ENCODE measurements around the gene SRRD. TPM values are rescaled to one million over a fixed set of nuclear protein-coding genes. Genes with fewer than 3 reads are reported as not detected.

Gene SRRD
- total and polyA plus RNA-seq, 2 of the 8 experiments (the other 6 are each of a cell fraction or from before 2014, with no cell fraction given), result 17.1 to 25.3 TPM

DNA sequence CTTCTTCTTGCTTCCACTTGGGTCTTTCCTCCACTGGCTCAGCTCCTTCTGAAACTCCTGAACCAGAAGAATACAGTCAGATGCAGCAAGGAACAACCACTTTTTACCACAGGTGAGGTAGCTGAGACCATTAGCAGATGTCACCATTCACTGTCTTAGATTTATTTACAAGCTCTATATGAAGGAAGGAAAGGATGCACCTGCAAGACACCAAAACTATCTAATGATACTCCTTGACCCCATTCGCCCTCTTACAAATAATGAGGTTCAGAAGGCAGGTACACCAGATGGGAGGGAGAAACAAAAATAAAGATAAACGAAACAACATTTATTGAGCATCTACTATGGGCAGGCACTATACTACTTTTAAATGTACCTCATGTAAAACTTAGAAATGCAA is 18.3 kb downstream of the SRRD start:
- 100% methylated on average over 2 of the region's 2 CpGs; no CpG with 5 or more reads in 1 of the 2 experiments for WGBS, 2 experiments (ENCODE audit: extremely low coverage in 1 of 2, insufficient coverage in 1 of 2, insufficient read length in 1 of 2, insufficient replicate concordance in 2 of 2, low coverage in 1 of 2, low lambda C conversion rate in 2 of 2, missing lambda C conversion rate in 1 of 2)
- H4K91ac ChIP-seq (replicated peaks; ENCODE audit: insufficient read length, low read length), result no peak overlapping the region
- no peak overlapping the region for H3K9ac ChIP-seq (replicated peaks in 1 of 4; ENCODE audit: extremely low read depth in 1 of 4, low read depth in 3 of 4, low read length in 3 of 4)
- H3K23ac ChIP-seq (ENCODE audit: insufficient read length), result no peak overlapping the region
- no peak overlapping the region for H3K27ac ChIP-seq (ENCODE audit: low read depth, low read length)
- H3K4me1 ChIP-seq (replicated peaks in 1 of 4; ENCODE audit: control insufficient read depth in 3 of 4, insufficient read depth in 4 of 4, low read length in 3 of 4), result peaks cover 0 to 4% (median 2%) of the 10 kb centered on the region in 4 experiments; a peak in 3 of 7 replicates
- H2BK120ac ChIP-seq (replicated peaks; ENCODE audit: low read depth, low read length), result no peak overlapping the region
- ChIA-PET POLR2A (ENCODE audit: partially characterized antibody) (interaction anchor here (1.2 to 3.1 kb wide), 10 partner anchors 7 to 171 kb away, joined by 3 to 13 read pairs (median 5); partner anchors contain the start of genes HPS4 and SRRD), CTCF (ENCODE audit: partially characterized antibody) (interaction anchor here (0.7 to 4.5 kb wide), 19 partner anchors 11 to 247 kb away, joined by 3 to 38 read pairs (median 5); partner anchors contain the start of gene MIAT)
- H2BK5ac ChIP-seq (ENCODE audit: low read depth, low read length), result no peak overlapping the region
- H3K4me2 ChIP-seq (ENCODE audit: insufficient read depth in 1 of 2, low read depth in 2 of 2, low read length in 2 of 2), result no peak overlapping the region
- no peak overlapping the region for H2BK20ac ChIP-seq (ENCODE audit: low read length)
- no peaks in the 10 kb centered on the region for H3K9me3 ChIP-seq (ENCODE audit: insufficient read depth in 2 of 2, low read depth in 1 of 2, low read length in 1 of 2)
- no peaks in the 10 kb centered on the region for H3K79me1 ChIP-seq (ENCODE audit: low read depth, low read length)
- no peak for FAIRE-seq
- no peak overlapping the region for H3K56ac ChIP-seq (replicated peaks; ENCODE audit: insufficient read length, low read depth, low read length)
- no peak overlapping the region for H2AK5ac ChIP-seq (ENCODE audit: low read depth, low read length)
- H2BK12ac ChIP-seq (ENCODE audit: low read depth, low read length), result no peak overlapping the region
- no peak overlapping the region for H3K4ac ChIP-seq (replicated peaks; ENCODE audit: insufficient read length, low read depth, low read length)
- H4K8ac ChIP-seq (ENCODE audit: extremely low read depth, insufficient read depth, low read length), result no peak overlapping the region
- no peak overlapping the region for H2AFZ ChIP-seq (ENCODE audit: low read length)
- no peak overlapping the region for H3K18ac ChIP-seq (ENCODE audit: extremely low read depth, low read length)
- H3K14ac ChIP-seq (ENCODE audit: insufficient read length), result no peak overlapping the region
- H3K4me3 ChIP-seq (ENCODE audit: extremely low read depth in 1 of 4, insufficient read depth in 2 of 4, low read depth in 3 of 4, low read length in 4 of 4), result no peak overlapping the region
- H4K20me1 ChIP-seq (replicated peaks in 1 of 2; ENCODE audit: control insufficient read depth in 1 of 2, insufficient read depth in 2 of 2, low read length in 2 of 2), result peaks cover 0 to 4% of the 10 kb centered on the region in 2 experiments
- no peak overlapping the region for H4K5ac ChIP-seq (ENCODE audit: insufficient read length, low read depth, low read length)
- H3K79me2 ChIP-seq (ENCODE audit: control insufficient read depth in 1 of 2, insufficient read depth in 2 of 2, low read length in 2 of 2), result no peaks in the 10 kb centered on the region
- no peaks in the 10 kb centered on the region for H3K23me2 ChIP-seq (ENCODE audit: low read depth, low read length)
- no peak overlapping the region for H2BK15ac ChIP-seq (ENCODE audit: low read length)
- no peak for DNase-seq (ENCODE audit: low read depth in 1 of 2, low spot score in 2 of 2)
- H3K27me3 ChIP-seq (replicated peaks in 1 of 4; ENCODE audit: control insufficient read depth in 3 of 4, extremely low read depth in 1 of 4, insufficient read depth in 3 of 4, low read length in 3 of 4), result no peaks in the 10 kb centered on the region
- TF ChIP-seq, protein P1, sequence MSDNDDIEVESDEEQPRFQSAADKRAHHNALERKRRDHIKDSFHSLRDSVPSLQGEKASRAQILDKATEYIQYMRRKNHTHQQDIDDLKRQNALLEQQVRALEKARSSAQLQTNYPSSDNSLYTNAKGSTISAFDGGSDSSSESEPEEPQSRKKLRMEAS (IDR thresholded peaks at IDR 0.05), result no peak
- TF ChIP-seq RNF2 (IDR thresholded peaks at IDR 0.05; ENCODE audit: borderline replicate concordance, low read depth, low read length, missing control alignments, poor library complexity, severe bottlenecking), result no peak
- no peak for TF ChIP-seq RXRA (IDR thresholded peaks at IDR 0.05; ENCODE audit: insufficient read depth, low read depth, low read length)
- TF ChIP-seq CHD1 (IDR thresholded peaks at IDR 0.05; ENCODE audit: low read depth, low read length), result no peak
- no peak for TF ChIP-seq NANOG (IDR thresholded peaks at IDR 0.05; ENCODE audit: insufficient read depth, low read depth, low read length, poor library complexity, severe bottlenecking)
- TF ChIP-seq, protein P2, sequence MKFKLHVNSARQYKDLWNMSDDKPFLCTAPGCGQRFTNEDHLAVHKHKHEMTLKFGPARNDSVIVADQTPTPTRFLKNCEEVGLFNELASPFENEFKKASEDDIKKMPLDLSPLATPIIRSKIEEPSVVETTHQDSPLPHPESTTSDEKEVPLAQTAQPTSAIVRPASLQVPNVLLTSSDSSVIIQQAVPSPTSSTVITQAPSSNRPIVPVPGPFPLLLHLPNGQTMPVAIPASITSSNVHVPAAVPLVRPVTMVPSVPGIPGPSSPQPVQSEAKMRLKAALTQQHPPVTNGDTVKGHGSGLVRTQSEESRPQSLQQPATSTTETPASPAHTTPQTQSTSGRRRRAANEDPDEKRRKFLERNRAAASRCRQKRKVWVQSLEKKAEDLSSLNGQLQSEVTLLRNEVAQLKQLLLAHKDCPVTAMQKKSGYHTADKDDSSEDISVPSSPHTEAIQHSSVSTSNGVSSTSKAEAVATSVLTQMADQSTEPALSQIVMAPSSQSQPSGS (IDR thresholded peaks at IDR 0.05; ENCODE audit: low read length), result no peak
- no peak for TF ChIP-seq SUZ12 (IDR thresholded peaks at IDR 0.05; ENCODE audit: low read length)
- TF ChIP-seq, protein P3, sequence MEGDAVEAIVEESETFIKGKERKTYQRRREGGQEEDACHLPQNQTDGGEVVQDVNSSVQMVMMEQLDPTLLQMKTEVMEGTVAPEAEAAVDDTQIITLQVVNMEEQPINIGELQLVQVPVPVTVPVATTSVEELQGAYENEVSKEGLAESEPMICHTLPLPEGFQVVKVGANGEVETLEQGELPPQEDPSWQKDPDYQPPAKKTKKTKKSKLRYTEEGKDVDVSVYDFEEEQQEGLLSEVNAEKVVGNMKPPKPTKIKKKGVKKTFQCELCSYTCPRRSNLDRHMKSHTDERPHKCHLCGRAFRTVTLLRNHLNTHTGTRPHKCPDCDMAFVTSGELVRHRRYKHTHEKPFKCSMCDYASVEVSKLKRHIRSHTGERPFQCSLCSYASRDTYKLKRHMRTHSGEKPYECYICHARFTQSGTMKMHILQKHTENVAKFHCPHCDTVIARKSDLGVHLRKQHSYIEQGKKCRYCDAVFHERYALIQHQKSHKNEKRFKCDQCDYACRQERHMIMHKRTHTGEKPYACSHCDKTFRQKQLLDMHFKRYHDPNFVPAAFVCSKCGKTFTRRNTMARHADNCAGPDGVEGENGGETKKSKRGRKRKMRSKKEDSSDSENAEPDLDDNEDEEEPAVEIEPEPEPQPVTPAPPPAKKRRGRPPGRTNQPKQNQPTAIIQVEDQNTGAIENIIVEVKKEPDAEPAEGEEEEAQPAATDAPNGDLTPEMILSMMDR (IDR thresholded peaks at IDR 0.05; ENCODE audit: control extremely low read depth in 1 of 3, insufficient read depth in 1 of 3, low read depth in 1 of 3, low read length in 3 of 3), result no peak
- H3K36me3 ChIP-seq (ENCODE audit: control insufficient read depth in 2 of 4, insufficient read depth in 4 of 4, low read length in 3 of 4), result peaks cover 29 to 79% (median 67%) of the 10 kb centered on the region in 4 experiments
